Germinal center (tissue), 1 donor: ENCODE results near the gene ACOD1.
"Not testable (repeated sequence)": the region's sequence is repeated elsewhere in the genome, so short reads cannot be mapped to it uniquely, and the experiment has no call there.

Experiments
- DNase-seq: peaks from one replicate; pipeline ENCODE4 v3.0.0; 2012; ENCODE audit warnings: mixed read lengths, low spot score

Gene ACOD1

GRCh38 chr13:76948149-76948548, at the start of gene ACOD1:
TSS of gene ACOD1 (plus strand) at chr13:76948511. CDS start at chr13:76948559, 48 bp downstream.
- DNase-seq: no peak

GRCh38 chr13:76899066-76899465, 49.2 kb upstream of the ACOD1 start:
- DNase-seq: not testable (repeated sequence)

- peak; percentile 57 for DNase-seq
Measured at GRCh38 chr13:76903544-76904162, 44.7 kb upstream of the ACOD1 start.

DNA sequence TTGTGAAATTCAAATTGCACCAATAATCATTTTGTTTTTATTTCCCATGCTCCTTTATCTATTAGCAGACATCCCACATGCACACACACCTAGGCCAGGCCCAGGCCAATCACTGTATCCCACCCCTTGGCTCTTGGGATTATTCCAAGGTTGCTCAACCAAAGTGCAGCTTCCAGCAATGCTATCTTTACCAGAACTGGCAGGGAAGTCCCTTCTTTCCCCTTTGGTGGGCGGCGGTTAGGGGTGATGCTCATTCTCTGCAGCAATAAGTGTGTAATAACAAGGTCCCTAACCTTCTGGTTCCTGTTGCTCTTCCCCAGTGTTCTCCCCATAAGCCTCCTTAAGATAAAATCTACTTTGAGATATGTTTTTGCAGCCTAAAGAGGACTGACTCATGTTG, 43.8 kb upstream of the ACOD1 start:
- no peak for DNase-seq

- no peak for DNase-seq
Measured at GRCh38 chr13:76912476-76912875, 35.8 kb upstream of the ACOD1 start.

GRCh38 chr13:76913898-76914297, 34.4 kb upstream of the ACOD1 start:
- DNase-seq: no peak

DNA sequence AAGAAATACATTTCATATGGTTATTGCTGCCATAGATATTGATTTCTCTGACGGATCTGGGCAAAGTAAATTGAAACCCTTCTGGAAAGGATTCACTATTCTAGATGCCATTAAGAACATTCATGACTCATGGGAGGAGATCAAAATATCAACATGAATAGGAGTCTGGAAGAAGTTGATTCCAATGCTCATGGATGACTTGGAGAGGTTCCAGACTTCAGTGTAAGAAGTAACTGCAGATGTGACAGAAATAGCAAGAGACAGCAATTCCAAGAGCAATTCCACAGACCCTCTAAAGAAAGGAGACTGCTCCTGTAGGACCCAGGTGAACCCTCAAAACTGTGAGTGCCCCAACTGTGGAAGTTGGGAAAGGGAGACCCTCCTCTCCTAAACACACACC, 31.2 kb upstream of the ACOD1 start:
- no peak for DNase-seq

- not testable (repeated sequence) for DNase-seq
Measured at GRCh38 chr13:76917755-76918481, 30.4 kb upstream of the ACOD1 start.

DNA sequence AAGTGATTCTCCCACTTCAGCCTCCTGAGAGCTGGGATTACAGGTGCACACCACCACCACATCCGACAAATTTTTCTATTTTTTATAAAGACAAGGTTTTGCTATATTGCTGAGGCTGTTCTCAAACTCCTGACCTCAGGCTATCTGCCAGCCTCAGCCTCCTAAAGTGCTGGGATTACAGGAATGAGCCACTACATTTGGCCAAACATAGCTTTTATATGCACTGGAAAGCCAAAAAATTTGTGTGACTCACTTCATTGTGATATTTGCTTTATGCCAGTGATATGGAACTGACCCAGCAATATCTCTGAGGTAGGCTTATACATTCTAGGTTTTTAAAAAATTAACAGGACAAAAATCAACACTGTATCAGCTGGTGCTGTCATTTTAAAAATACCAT, 26.8 kb upstream of the ACOD1 start:
- no peak for DNase-seq

- no peak for DNase-seq
Measured at GRCh38 chr13:76925115-76925514, 23.2 kb upstream of the ACOD1 start.

DNA sequence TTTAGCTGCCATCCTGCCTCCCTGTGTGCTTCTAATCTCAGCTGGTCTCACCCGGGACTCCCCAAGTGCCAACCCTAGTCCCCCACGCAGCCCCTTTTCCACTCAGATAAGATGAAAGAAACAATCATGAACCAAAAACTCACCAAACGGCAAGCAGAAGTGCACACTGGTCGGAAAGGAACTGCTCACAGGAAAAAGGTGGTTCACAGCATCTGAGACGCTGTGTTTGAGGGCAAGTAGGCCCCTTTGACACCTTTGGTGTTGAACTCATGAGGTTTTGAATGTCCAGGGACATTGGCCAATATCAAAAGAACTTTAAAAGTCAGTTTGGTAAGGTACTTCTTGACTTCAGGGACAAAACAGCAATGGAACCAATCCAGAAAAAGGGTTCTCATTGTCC, 20.4 kb upstream of the ACOD1 start:
- no peak for DNase-seq

DNA sequence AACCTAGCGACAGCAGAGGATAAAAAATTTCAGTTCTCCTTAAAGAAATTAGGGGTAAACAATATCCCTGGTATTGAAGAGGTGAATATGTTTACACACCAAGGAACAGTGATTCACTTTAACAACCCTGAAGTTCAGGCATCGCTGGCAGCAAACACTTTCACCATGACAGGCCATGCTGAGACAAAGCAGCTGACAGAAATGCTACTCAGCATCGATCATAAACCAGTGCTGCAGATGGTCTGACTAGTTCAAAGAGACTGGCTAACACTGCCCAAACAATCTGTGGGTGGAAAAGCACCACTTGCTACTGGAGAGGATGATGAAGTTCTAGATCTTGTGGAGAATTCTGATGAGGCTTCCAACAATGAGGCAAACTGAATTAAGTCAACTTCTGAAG, 19.9 kb upstream of the ACOD1 start:
- no peak for DNase-seq

DNA sequence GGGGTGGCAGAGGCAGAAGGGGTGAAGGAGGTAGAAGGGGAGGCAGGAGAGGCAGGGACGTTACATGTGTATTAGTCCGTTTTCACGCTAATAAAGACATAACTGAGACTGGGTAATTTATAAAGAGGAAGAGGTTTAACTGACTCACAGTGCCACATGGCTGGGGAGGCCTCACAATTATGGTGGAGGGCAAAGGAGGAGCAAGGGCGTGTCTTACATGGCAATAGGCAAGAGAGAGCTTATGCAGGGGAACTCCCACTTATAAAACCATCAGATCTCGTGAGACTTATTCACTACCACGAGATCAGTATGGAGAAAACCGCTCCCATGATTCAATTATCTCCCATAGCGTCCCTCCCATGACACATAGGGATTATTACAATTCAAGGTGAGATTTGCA, 19.0 kb upstream of the ACOD1 start:
- no peak for DNase-seq

DNA sequence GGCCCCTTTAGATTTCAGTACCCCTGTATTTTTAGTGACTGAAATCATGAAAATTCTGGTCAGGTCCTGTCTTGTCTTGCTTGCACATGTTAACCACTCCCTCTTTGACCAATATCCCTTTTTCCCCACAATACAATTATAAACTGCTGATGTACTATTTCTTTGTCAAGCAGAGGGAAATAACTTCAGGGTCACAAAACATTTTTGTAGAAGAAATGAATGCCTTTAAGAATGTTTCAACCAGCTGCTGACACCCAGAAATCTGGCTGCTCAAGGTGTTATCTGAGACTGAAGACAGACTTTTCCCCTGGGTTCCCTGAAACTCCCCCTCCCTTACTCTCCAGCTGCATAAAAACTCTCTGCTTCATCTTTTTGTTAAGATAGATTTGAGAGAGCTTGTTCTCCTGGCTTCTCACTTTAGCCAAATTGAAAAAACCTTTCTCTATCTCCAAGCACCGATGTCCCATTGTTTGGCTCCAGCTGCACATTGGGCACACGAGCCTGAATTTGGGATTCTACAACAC, 18.4 kb upstream of the ACOD1 start:
- DNase-seq: no peak

- no peak for DNase-seq
Measured at GRCh38 chr13:76932076-76932475, 16.2 kb upstream of the ACOD1 start.

GRCh38 chr13:76934671-76935070, 13.6 kb upstream of the ACOD1 start:
- DNase-seq: no peak

DNA sequence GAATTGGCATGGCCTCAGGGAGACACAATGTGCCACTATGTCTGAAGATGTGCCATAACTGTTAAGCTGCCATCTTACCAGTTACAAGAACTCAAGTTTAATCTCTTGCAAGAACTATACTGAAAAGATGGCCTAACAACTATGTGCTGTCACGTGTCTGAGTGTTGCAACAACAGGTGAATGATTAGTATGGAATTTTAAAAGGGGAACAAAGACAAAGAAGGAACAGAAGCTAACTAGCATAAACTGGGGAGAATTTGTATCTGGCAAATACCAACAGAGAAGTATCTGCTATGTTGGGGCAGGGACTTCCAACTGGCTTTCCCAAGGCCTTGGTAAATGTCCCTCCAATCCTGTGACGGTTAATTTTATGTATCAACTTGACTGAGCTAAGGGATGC, 11.5 kb upstream of the ACOD1 start:
- DNase-seq: no peak

GRCh38 chr13:76937281-76937820, 11.0 kb upstream of the ACOD1 start:
- DNase-seq: no peak

DNA sequence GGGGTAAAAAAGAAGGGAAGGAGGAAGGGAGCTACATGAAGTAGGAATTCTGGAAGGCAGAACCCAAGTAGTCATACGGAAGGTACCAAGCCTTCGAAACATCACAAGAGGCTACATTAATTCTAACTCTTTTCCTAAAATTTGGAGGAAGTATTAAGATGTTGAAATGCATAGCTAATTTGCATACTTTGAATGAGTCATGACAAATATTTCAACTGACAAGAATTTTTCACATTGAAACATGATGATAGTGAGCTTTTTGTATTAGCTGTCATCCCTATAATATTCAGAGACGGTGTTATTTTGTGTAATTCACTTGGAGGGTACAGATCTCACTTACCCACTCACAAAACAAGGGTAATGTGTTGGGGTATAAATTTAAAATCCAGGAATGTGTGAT, 9.1 kb upstream of the ACOD1 start:
- DNase-seq: no peak

DNA sequence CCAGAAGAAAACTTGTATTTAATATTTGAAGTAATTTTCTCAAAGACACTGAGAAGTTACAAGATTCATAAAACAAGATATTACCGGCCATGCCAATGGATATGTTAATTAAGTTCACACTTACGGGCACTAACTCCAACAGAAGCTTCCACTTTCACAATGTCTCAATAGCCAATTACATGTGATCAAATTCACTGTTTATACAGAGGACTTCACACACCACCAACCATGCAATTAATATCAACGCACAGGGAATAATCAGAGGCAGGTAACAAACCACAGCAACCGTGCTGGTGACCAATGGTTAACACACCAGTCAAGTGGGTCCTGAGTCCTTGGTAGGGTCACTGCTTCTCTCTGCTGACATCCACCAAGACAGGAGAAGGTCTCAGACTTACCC, 5.9 kb upstream of the ACOD1 start:
- DNase-seq: no peak

DNA sequence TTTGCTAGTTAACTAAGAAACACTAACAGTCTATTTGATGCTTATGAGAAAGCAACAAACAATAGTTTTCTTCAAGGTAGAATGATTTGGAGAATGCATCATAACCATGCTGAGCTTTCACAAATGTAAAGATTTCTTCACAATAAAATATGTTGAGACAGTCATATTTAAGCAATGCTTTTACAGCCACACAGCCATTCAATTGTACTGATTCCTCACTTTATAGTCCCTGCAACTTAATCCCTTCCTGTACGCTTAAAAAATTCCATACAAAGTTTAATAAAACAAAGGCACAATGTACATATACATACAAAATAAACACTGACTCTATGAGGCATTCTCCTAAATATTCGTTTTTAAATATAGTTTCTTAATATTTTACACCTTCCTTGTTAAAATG, 4.7 kb upstream of the ACOD1 start:
- no peak for DNase-seq

- no peak for DNase-seq
Measured at GRCh38 chr13:76944456-76944855, 3.9 kb upstream of the ACOD1 start.

DNA sequence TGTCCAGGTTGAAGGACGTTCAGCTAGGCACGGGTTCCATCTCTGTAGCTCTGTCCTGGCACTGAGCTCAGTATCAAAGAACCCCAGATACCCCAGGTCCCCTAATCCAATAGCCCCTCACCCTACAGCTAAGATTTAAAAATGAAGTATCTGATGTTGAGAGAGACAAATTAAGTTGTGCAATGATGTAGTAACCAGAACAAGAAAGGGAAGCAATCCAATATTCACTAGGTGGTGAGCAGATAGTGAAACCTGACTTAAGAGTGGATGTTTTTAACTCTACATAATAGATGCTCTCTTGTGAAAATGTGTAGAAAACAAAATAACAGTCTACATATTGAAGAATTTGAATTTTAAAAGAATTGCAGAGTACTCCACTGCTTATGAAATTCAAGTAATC, 1.8 kb downstream of the ACOD1 start:
- DNase-seq: no peak

DNA sequence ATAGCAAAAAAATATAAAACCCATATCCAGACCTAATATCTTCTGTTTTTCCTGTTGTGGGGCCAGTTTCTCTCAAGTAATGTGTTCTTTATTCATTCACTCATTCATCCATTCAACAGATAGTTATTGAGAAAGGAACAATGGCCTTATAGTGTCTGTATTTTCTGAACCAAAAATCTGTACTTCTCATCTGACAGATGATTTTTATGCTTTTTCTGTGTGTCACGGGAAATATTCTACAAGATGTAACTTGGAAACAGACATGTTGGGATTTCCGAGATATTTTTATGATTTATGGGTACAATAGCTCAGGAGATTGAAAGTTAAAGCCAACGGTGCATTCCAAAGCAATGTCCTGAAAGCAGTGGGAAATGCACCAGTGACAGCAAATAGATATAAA, 5.7 kb downstream of the ACOD1 start:
- DNase-seq: no peak
